K562 (cell line): ENCODE data around the gene EMD. TPM values are rescaled to one million over a fixed set of nuclear protein-coding genes. Genes with fewer than 3 reads are reported as not detected.

ENCODE experiments used
- CBX1 ChIP-seq: sonication (generic); IDR thresholded peaks from 2 replicates; pipeline ENCODE4 v1.6.1; 2016; ENCODE audit warnings: antibody characterized with exemption, low read depth, mild to moderate bottlenecking
- CCNT2 ChIP-seq: IDR thresholded peaks from 2 replicates; pipeline ENCODE4 v1.6.1; 2011; ENCODE audit warnings: borderline replicate concordance, low read depth, mild to moderate bottlenecking, moderate library complexity, mixed read lengths, low read length; ENCODE audit not compliant: insufficient read length; ENCODE audit errors: extremely low read depth
- CREM ChIP-seq: IDR thresholded peaks from 2 replicates; pipeline ENCODE4 v1.6.1; 2014; ENCODE audit warnings: antibody characterized with exemption, low read depth
- E2F4 ChIP-seq: sonication (generic); formaldehyde crosslinking; IDR thresholded peaks from 2 replicates; pipeline ENCODE4 v1.8.0; 2022; ENCODE audit warnings: mild to moderate bottlenecking, low read depth, missing genetic modification reagents
- ETV5 ChIP-seq: sonication (generic); formaldehyde crosslinking; IDR thresholded peaks from 2 replicates; pipeline ENCODE4 v1.4.0; 2020; ENCODE audit warnings: low read depth, mild to moderate bottlenecking, missing genetic modification reagents
- HCFC1 ChIP-seq: IDR thresholded peaks from 2 replicates; pipeline ENCODE4 v1.6.1; 2012; ENCODE audit warnings: low read depth, low read length, improper control_type of control experiment
- MTA3 ChIP-seq: fragments of 450-650 bp; formaldehyde crosslinking; IDR thresholded peaks from 2 replicates; pipeline ENCODE4 v1.6.1; 2017; ENCODE audit warnings: mild to moderate bottlenecking, borderline replicate concordance
- NBN ChIP-seq: fragments of 450-650 bp; IDR thresholded peaks from 2 replicates; pipeline ENCODE4 v1.6.1; 2016; ENCODE audit warnings: low read depth, mild to moderate bottlenecking
- NCOA4 ChIP-seq: fragments of 450-650 bp; IDR thresholded peaks from 2 replicates; pipeline ENCODE4 v1.6.1; 2018; ENCODE audit warnings: mild to moderate bottlenecking; ENCODE audit not compliant: partially characterized antibody
- NFIC ChIP-seq: fragments of 450-650 bp; IDR thresholded peaks from 2 replicates; pipeline ENCODE4 v1.6.1; 2017; ENCODE audit warnings: mild to moderate bottlenecking, inconsistent platforms
- NONO ChIP-seq, 2 experiments: fragments of 200-400 bp in 1 of 2; fragments of 450-650 bp in 1 of 2; formaldehyde crosslinking in 1 of 2; IDR thresholded peaks; 2 replicates each; pipeline ENCODE4 v1.6.1; 2017; ENCODE audit warnings: low read depth in 2 of 2, mild to moderate bottlenecking in 2 of 2, moderate library complexity in 2 of 2, low read length in 1 of 2
- NRF1 ChIP-seq, 2 experiments: fragments of 450-650 bp; IDR thresholded peaks in 1 of 2; conservative IDR thresholded peaks in 1 of 2; 2 replicates each; pipeline ENCODE4 v1.6.1; 2014; ENCODE audit warnings: mild to moderate bottlenecking in 2 of 2
- RBBP5 ChIP-seq: fragments of 200-600 bp; sonication (generic); IDR thresholded peaks from 2 replicates; pipeline ENCODE4 v1.6.1; 2012; ENCODE audit warnings: borderline replicate concordance, mild to moderate bottlenecking, low read length, control low read depth, inconsistent platforms; ENCODE audit not compliant: insufficient read depth, poor library complexity, severe bottlenecking
- RNF2 ChIP-seq: sonication (generic); IDR thresholded peaks from 2 replicates; pipeline ENCODE4 v1.6.1; 2016
- SOX6 ChIP-seq: fragments of 450-650 bp; IDR thresholded peaks from 2 replicates; pipeline ENCODE4 v1.6.1; 2014; ENCODE audit warnings: mild to moderate bottlenecking
- TAF1 ChIP-seq: IDR thresholded peaks from 2 replicates; pipeline ENCODE4 v1.6.1; 2011; ENCODE audit warnings: mild to moderate bottlenecking, low read length, moderate library complexity; ENCODE audit not compliant: insufficient read depth, control insufficient read depth, severe bottlenecking; ENCODE audit errors: extremely low read depth
- TAF7 ChIP-seq: fragments of 450-650 bp; IDR thresholded peaks from 2 replicates; pipeline ENCODE4 v1.6.1; 2016; ENCODE audit warnings: missing genetic modification characterization, missing compliant biosample characterization
- TCF3 ChIP-seq: sonication (generic); formaldehyde crosslinking; IDR thresholded peaks from 2 replicates; pipeline ENCODE4 v1.4.0; 2020; ENCODE audit warnings: mild to moderate bottlenecking, missing genetic modification reagents
- YY1 ChIP-seq, 3 experiments: IDR thresholded peaks; 2 replicates each; pipeline ENCODE4 v1.6.1; 2011; ENCODE audit warnings: low read length in 2 of 3, mild to moderate bottlenecking in 2 of 3, moderate library complexity in 2 of 3, borderline replicate concordance in 1 of 3, control low read depth in 1 of 3, low read depth in 1 of 3; ENCODE audit not compliant: insufficient read depth in 3 of 3, insufficient replicate concordance in 2 of 3, control insufficient read depth in 1 of 3, insufficient read length in 1 of 3; ENCODE audit errors: extremely low read depth in 1 of 3
- ZNF12 ChIP-seq: sonication (generic); formaldehyde crosslinking; IDR thresholded peaks from 2 replicates; pipeline ENCODE4 v1.4.0; 2020; ENCODE audit warnings: mild to moderate bottlenecking, missing genetic modification reagents
- polyA plus RNA-seq, 8 experiments: library from polyadenylated mRNA; depleted of rRNA in 4 of 8; stranded (reverse) in 5 of 8; unstranded in 3 of 8; fragments of >200 nt; fragmentation: Nextera tagmentation in 2 of 8; fragmentation: Illumina TruSeq in 1 of 8; extraction: Ambion mirVana in 2 of 8; extraction: Trizol in 1 of 8; gene quantifications; 2 replicates each; pipeline versions ENCODE4 v1.2.1 to v1.2.3, GENCODE V29; 2011 to 2014; ENCODE audit warnings: inconsistent platforms in 1 of 8, missing spikeins in 1 of 8
- total RNA-seq, 7 experiments: library from RNA; depleted of rRNA in 6 of 7; stranded (reverse); fragments of >200 nt in 6 of 7; fragmentation: Illumina TruSeq in 2 of 7; extraction: Trizol in 2 of 7; gene quantifications; 2 replicates each; pipeline versions ENCODE4 v1.2.1 to v1.2.3, GENCODE V29; 2011 to 2021; ENCODE audit warnings: low replicate concordance in 1 of 7
- TF ChIP-seq, protein P1 (sequence below): sonication (generic); formaldehyde crosslinking; IDR thresholded peaks from 2 replicates; pipeline ENCODE4 v1.8.0; 2022; ENCODE audit warnings: missing genetic modification reagents, mild to moderate bottlenecking, moderate library complexity, borderline replicate concordance
- TF ChIP-seq, protein P2 (sequence below): IDR thresholded peaks from 2 replicates; pipeline ENCODE4 v1.6.1; 2011; ENCODE audit warnings: borderline replicate concordance, low read depth, mild to moderate bottlenecking, moderate library complexity, low read length; ENCODE audit not compliant: insufficient read depth, poor library complexity, severe bottlenecking

The EMD gene
- total and polyA plus RNA-seq, 9 of the 15 experiments (the other 6 are each of a cell fraction or from before 2014, with no cell fraction given): 2.3 to 206 (median 61.9) TPM

- peak in 2 of 3 experiments; percentile 84 to 90 for TF ChIP-seq YY1 (IDR thresholded peaks at IDR 0.05; ENCODE audit: borderline replicate concordance in 1 of 3, control insufficient read depth in 1 of 3, extremely low read depth in 1 of 3, insufficient read depth in 3 of 3, insufficient read length in 1 of 3, insufficient replicate concordance in 2 of 3, low read depth in 1 of 3, low read length in 2 of 3)
- TF ChIP-seq TAF1: peak; percentile 93
- TF ChIP-seq, protein P1, sequence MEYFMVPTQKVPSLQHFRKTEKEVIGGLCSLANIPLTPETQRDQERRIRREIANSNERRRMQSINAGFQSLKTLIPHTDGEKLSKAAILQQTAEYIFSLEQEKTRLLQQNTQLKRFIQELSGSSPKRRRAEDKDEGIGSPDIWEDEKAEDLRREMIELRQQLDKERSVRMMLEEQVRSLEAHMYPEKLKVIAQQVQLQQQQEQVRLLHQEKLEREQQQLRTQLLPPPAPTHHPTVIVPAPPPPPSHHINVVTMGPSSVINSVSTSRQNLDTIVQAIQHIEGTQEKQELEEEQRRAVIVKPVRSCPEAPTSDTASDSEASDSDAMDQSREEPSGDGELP (CRISPR knock-in tag): peak; percentile 84
- peak; percentile 65 for TF ChIP-seq NFIC
- TF ChIP-seq RBBP5: peak; percentile 13
- TF ChIP-seq, protein P2, sequence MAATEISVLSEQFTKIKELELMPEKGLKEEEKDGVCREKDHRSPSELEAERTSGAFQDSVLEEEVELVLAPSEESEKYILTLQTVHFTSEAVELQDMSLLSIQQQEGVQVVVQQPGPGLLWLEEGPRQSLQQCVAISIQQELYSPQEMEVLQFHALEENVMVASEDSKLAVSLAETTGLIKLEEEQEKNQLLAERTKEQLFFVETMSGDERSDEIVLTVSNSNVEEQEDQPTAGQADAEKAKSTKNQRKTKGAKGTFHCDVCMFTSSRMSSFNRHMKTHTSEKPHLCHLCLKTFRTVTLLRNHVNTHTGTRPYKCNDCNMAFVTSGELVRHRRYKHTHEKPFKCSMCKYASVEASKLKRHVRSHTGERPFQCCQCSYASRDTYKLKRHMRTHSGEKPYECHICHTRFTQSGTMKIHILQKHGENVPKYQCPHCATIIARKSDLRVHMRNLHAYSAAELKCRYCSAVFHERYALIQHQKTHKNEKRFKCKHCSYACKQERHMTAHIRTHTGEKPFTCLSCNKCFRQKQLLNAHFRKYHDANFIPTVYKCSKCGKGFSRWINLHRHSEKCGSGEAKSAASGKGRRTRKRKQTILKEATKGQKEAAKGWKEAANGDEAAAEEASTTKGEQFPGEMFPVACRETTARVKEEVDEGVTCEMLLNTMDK: no peak
- peak; percentile 56 to 70 for TF ChIP-seq NRF1 (conservative IDR thresholded peaks at IDR 0.05 in 1 of 2, IDR thresholded peaks at IDR 0.05 in 1 of 2)
- TF ChIP-seq HCFC1: peak; percentile 40; the same call in 1 of the 2 replicates
- peak; percentile 77 for TF ChIP-seq TAF7 (tag)
- TF ChIP-seq ETV5 (CRISPR knock-in tag): 0 out of 2 replicates have a peak, but pooled peaks have one; percentile 53
- TF ChIP-seq ZNF12: peak; percentile 74; the same call in 1 of the 2 replicates
- peak; percentile 90; the same call in 1 of the 2 replicates for TF ChIP-seq CBX1
- TF ChIP-seq SOX6: peak; percentile 46
- no peak for TF ChIP-seq NCOA4
- 0 out of 2 replicates have a peak, but pooled peaks have one; percentile 58 for TF ChIP-seq CREM
- TF ChIP-seq TCF3 (CRISPR knock-in tag): 0 out of 2 replicates have a peak, but pooled peaks have one; percentile 25
- peak; percentile 34 to 96; a peak in 2 of 4 replicates for TF ChIP-seq NONO (IDR thresholded peaks at IDR 0.05; ENCODE audit: low read depth in 2 of 2, low read length in 1 of 2)
- no peak for TF ChIP-seq NBN
- peak; percentile 66 for TF ChIP-seq CCNT2
- TF ChIP-seq E2F4 (CRISPR knock-in tag): peak; percentile 63; the same call in 1 of the 2 replicates
- TF ChIP-seq RNF2: peak; percentile 64; the same call in 1 of the 2 replicates
- peak; percentile 79; the same call in 1 of the 2 replicates for TF ChIP-seq MTA3
Measured at GRCh38 chrX:154371017-154371788, 7.9 kb upstream of the EMD start (continued).
